ENCODE data around the gene FBXO21.
"Not testable (repeated sequence)": the region's sequence is repeated elsewhere in the genome, so short reads cannot be mapped to it uniquely, and the experiment has no call there.

The FBXO21 gene

GRCh38 chr12:117199956-117200744 lies 9.9 kb upstream of the FBXO21 start:
- DNase-seq = not testable (repeated sequence)

DNA sequence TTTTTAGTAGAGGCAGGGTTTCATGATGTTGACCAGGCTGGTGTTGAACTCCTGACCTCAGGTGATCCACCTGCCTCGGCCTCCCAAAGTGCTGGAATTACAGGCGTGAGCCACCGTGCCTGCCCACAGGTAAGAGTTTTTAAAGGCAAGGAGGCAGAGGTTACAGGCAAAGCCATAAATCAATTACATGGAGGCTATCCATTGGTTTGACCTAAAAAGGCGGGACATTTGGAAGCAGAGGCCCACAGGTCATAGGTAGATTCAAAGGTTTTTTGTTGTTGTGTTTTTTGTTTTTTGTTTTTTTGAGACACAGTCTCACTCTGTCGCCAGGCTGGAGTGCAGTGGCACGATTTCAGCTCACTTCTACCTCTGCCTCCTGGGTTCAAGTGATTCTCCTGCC lies 6.1 kb upstream of the FBXO21 start:
- not testable (repeated sequence) for DNase-seq

DNA sequence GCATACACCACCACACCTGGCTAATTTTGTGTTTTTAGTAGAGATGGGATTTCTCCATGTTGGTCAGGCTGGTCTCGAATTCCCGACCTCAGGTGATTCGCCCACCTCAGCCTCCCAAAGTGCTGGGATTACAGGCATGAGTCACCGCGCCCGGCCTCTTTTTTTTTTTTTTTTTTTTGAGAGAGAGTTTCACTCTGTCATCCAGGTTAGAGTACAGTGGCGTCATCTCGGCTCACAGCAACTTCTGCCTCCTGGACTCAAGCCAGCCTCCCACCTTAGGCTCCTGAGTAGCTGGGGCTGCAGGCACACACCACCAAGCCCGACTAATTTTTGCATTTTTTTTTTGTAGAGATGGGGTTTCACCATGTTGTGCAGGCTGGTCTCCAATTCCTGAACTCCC lies 4.8 kb upstream of the FBXO21 start:
- DNase-seq = not testable (repeated sequence)

- DNase-seq = no peak
Observed at GRCh38 chr12:117193903-117194302, 3.6 kb upstream of the FBXO21 start.

GRCh38 chr12:117192581-117192980 lies 2.3 kb upstream of the FBXO21 start:
- DNase-seq = not testable (repeated sequence)

- no peak for DNase-seq
Observed at GRCh38 chr12:117192057-117192456, 1.8 kb upstream of the FBXO21 start.

DNA sequence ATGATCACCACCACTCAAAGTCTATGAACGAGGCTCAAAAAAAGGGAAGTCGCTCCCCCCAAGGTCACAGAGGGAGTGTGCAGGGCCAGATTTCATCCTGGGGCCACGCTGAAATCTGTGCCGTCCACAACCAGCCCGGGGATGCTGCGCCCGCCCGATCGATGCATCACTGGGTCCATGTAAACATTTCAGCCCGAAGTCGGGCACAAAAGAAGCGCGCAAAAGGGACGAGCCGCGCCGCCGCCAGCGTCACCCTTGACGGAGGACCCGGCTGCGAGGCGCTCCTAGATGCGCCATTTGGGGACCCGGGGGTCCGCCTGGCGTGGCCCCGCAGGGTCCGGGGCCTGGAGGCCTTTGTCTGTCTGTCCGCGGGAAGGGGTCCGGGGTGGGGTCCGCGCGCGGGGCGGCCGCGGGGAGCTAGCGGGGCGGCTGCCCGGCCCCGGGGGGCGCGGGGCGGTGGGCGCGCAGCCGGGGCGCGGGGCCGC lies 503 bp downstream of the FBXO21 start:
- no peak for DNase-seq

DNA sequence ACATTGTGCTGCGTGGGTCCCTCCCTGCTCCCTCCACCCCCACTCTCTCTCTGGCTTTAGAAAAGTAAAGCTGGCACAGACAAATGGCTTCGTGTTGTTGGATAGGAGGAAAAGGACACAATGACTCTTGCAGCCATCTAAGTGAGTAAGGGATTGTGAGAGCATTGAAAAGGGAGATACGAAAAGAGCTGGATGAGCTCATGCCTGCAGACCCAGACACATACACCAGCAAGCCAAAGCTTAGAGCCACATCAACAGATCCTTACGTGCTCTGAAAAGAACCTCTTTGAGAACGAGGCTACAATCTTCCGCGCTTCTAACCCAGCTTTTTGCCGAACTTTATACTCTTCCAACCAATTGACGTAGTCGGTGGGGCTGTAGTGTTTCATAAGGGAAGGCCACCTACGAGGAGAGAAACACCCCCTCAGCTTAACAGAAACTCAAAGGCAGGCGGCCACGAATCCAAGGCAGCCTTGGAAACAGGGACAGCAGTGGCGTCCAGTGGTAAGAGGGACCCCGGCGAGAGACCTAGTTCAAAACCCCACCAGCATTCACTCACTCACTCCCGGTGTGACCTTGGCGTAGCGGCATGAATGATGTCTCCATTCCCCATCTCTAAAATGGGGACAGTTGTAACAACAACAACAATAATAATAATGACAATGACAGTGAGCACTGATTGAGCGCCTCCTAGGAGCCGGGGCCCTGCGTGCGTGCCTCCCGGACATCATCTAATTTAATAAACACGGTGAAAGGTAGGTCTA lies 1.1 kb downstream of the FBXO21 start:
- no peak for DNase-seq

DNA sequence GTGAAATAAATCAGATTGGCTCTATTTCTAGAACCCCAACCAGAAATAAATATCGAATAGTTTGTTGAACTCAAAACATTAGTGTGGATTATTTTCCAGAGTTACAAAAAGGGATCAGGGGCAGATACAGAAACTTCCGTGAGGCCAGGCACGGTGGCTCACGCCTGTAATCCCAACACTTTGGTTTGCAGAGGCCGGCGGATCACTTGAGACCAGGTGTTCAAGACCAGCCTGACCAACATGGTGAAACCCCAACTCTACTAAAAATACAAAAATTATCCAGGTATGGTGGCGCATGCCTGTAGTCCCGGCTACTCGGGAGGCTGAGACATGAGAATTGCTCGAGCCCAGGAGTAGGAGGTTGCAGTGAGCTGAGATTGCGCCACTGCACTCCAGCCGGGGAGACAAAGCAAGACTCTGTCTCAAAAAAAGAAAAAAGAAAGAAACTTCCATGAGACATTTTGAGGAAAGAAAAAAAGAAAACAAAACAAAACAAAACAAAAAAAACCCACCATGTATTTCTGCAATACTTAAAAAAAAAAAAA lies 2.1 kb downstream of the FBXO21 start:
- DNase-seq = no peak

GRCh38 chr12:117187421-117187820 lies 2.8 kb downstream of the FBXO21 start:
- DNase-seq = no peak

- no peak for DNase-seq
Observed at GRCh38 chr12:117182866-117183265, 7.4 kb downstream of the FBXO21 start.

DNA sequence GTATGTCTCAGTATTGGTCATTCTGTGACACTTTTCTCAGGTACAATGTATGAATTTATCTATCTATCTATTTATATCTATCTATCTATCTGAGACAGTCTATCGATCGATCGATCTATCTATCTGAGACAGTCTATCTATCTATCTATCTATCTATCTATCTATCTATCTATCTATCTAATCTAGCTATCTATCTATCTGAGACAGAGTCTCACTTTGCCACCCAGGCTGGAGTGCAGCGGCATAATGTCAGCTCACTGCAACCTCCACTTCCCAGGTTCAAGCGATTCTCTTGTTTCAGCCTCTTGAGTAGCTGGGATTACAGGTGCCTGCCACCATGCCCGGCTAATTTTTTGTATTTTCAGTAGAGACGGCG lies 8.8 kb downstream of the FBXO21 start:
- DNase-seq = not testable (repeated sequence)

- no peak for DNase-seq
Observed at GRCh38 chr12:117180758-117181467, 9.4 kb downstream of the FBXO21 start.

- no peak for DNase-seq
Observed at GRCh38 chr12:117178745-117179144, 11.5 kb downstream of the FBXO21 start.

DNA sequence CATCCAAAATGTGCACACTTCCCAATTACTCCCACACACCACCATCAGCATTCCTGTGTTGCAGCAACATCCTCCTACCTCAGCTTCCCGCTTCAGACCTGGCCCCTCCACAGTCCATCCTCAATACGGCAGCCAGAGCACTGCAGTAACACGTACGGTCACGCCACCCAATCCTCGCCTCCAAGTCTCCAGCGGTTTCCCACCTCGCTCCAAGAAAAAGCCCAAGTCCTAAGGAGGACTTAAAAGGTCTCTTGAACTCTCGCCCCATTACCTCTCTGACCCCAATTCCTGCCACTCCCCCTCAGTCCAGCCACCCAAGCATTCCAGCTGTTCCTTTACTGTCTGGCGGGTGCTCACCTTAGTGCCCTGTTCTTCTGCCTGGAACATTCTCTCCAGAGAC lies 12.0 kb downstream of the FBXO21 start:
- no peak for DNase-seq

- DNase-seq = no peak
Observed at GRCh38 chr12:117172168-117172567, 18.1 kb downstream of the FBXO21 start.

- no peak for DNase-seq
Observed at GRCh38 chr12:117171499-117172162, 18.6 kb downstream of the FBXO21 start.

DNA sequence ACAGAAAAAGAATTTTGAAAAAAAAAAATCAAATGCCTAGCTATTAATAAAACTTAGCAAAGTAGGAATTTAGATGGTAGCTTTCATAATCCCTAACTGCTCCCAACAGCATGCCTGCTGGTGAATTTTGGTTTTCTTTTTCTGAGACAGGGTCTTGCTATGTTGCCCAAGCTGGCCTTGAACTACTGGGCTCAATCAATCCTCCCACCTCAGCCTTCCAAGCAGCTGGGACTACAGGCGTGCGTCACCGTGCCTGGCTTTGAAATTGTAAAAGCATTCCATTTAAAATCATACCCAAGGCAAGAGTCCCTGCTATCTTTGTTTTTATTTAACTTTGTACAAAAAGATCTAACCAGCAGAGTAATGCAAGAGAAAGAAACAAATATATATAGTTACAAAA lies 20.7 kb downstream of the FBXO21 start:
- DNase-seq = no peak

- no peak for DNase-seq
Observed at GRCh38 chr12:117168976-117169375, 21.3 kb downstream of the FBXO21 start.

- DNase-seq = no peak
Observed at GRCh38 chr12:117167769-117168168, 22.5 kb downstream of the FBXO21 start.

DNA sequence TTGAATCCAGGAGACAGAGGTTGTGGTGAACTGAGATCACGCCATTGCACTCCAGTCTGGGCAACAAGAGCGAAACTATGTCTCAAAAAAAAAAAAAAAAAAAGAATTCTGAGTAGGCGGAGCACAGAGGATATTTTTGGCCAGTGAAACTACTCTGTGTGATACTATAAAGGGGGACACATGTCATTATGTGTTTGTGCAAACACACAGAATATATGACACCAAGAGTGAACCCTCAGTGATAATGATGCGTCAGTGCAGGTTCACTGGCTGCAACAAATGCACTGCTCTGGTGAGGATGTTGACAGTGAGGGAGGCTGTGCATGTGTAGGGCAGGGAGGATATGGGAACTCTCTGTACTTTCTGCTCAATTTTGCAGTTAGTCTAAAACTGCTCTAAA lies 24.2 kb downstream of the FBXO21 start:
- DNase-seq = no peak

DNA sequence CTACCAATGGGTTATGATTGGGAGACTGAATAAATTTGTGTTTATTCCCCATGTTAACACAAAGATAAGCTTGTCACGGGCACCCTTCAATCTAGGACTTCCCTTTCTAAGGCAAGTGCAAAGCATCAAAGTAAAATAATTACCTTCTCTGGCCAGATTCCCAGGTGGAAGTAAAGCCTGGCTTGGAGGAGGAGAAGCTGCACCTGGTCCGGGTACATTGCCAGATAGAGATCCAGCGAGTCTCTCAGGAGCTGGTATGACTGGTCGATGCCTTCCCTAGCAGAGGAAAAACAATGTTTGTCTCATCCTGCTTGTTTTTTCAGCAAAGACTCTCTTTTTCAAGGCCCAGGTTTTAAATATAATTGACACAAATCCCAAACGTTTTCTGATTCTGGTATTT lies 24.9 kb downstream of the FBXO21 start:
- no peak for DNase-seq

- DNase-seq = no peak
Observed at GRCh38 chr12:117162633-117163032, 27.6 kb downstream of the FBXO21 start.

Data from SIG-M5 (cell line).